HepG2 (cell line): Measurements from ENCODE around the gene ANTKMT. TPM values are rescaled to one million over a fixed set of nuclear protein-coding genes. Genes with fewer than 3 reads are reported as not detected.

Experiments
- ATAC-seq: fragments of 200-7000 bp; cut with Tn5 transposase; 3 replicates; pipeline ENCODE4 v1.9.1; 2020; ENCODE audit warnings: mild to moderate bottlenecking, moderate library complexity
- BruUV-seq: library from RNA; stranded (reverse); fragments of 400-500 nt; replicated peaks from 2 replicates; lab custom pipeline; 2021; lab: Mats Ljungman, UMichigan
- CTCF ChIA-PET: fragments of 300-600 bp; formaldehyde crosslinking; extraction: SDS; loops from one replicate; lab custom pipeline; 2021; ENCODE audit warnings: low total read pairs, inconsistent platforms, low intra/inter-chr PET ratio; lab: Yijun Ruan, JAX
- POLR2A ChIA-PET: fragments of 350-600 bp; sonication (Branson Sonifier 250); formaldehyde crosslinking; loops from one replicate; lab custom pipeline; 2020; ENCODE audit warnings: antibody characterized with exemption, inconsistent platforms; lab: Yijun Ruan, JAX
- DNase-seq: peaks from one replicate; pipeline ENCODE4 v3.0.0-alpha.2; 2015; ENCODE audit warnings: low spot score
- FAIRE-seq: peaks from 3 replicates; lab custom pipeline; 2011; peaks lifted over from hg19 to GRCh38; lab: Jason Lieb, UNC
- H2AFZ ChIP-seq: one replicate; pipeline ENCODE4 v1.6.1; 2011; ENCODE audit warnings: low read length, inconsistent platforms
- H3K27ac ChIP-seq: fragments of 300-600 bp; 3 replicates; pipeline ENCODE4 v1.8.0; 2011; ENCODE audit warnings: mixed run types, mild to moderate bottlenecking, mixed read lengths, low read length, inconsistent platforms; ENCODE audit not compliant: insufficient read depth; ENCODE audit errors: extremely low read length
- H3K27me3 ChIP-seq, 2 experiments: fragments of 200-600 bp in 1 of 2; 2 replicates in 1 of 2; 3 replicates in 1 of 2; pipeline versions ENCODE4 v1.6.0 to v1.8.0; 2011; ENCODE audit warnings: low read length in 2 of 2, mild to moderate bottlenecking in 2 of 2, moderate library complexity in 2 of 2, inconsistent platforms in 1 of 2; ENCODE audit not compliant: insufficient read depth in 2 of 2, control insufficient read depth in 1 of 2
- H3K36me3 ChIP-seq, 2 experiments: fragments of 200-600 bp in 1 of 2; replicated peaks in 1 of 2; 2 replicates in 1 of 2; 3 replicates in 1 of 2; pipeline versions ENCODE4 v1.5.1 to v1.8.0; 2011; ENCODE audit warnings: low read length in 2 of 2, inconsistent platforms in 1 of 2; ENCODE audit not compliant: insufficient read depth in 2 of 2, control insufficient read depth in 1 of 2
- H3K4me1 ChIP-seq: 2 replicates; pipeline ENCODE4 v1.5.1; 2012; ENCODE audit warnings: low read length, inconsistent platforms; ENCODE audit not compliant: insufficient read depth
- H3K4me2 ChIP-seq: 2 replicates; pipeline ENCODE4 v1.6.0; 2011; ENCODE audit warnings: low read depth, low read length, inconsistent platforms
- H3K4me3 ChIP-seq, 3 experiments: fragments of 200-600 bp in 1 of 3; sonication (generic), shearing (Covaris generic) in 1 of 3; replicated peaks in 1 of 3; 2 replicates each; pipeline ENCODE4 v1.5.1; 2011 to 2016; ENCODE audit warnings: low read length in 3 of 3, inconsistent platforms in 2 of 3, low read depth in 2 of 3, mild to moderate bottlenecking in 2 of 3, control low read depth in 1 of 3, mixed read lengths in 1 of 3; ENCODE audit not compliant: insufficient read depth in 1 of 3
- H3K79me2 ChIP-seq: one replicate; pipeline ENCODE4 v1.6.1; 2011; ENCODE audit warnings: low read length, inconsistent platforms; ENCODE audit not compliant: insufficient read depth
- H3K9ac ChIP-seq: 2 replicates; pipeline ENCODE4 v1.6.0; 2011; ENCODE audit warnings: mild to moderate bottlenecking, low read depth, low read length, inconsistent platforms; ENCODE audit not compliant: insufficient read depth
- H3K9me3 ChIP-seq: 2 replicates; pipeline ENCODE4 v1.5.1; 2012; ENCODE audit warnings: mild to moderate bottlenecking, low read length
- H4K20me1 ChIP-seq: 2 replicates; pipeline ENCODE4 v1.6.0; 2011; ENCODE audit warnings: inconsistent platforms, mild to moderate bottlenecking, low read length, moderate library complexity; ENCODE audit not compliant: insufficient read depth
- ATM ChIP-seq: fragments of 450-650 bp; IDR thresholded peaks from 2 replicates; pipeline ENCODE4 v1.7.1; 2017; ENCODE audit warnings: mild to moderate bottlenecking, borderline replicate concordance
- HDAC1 ChIP-seq: sonication (generic); formaldehyde crosslinking; IDR thresholded peaks from 2 replicates; pipeline ENCODE4 v1.5.1; 2020; ENCODE audit warnings: mild to moderate bottlenecking, missing genetic modification reagents
- KAT2B ChIP-seq: fragments of 150-350 bp; IDR thresholded peaks from 2 replicates; pipeline ENCODE4 v1.6.1; 2014; ENCODE audit warnings: low read depth, low read length, borderline replicate concordance
- POLR2G ChIP-seq: fragments of 200-400 bp; formaldehyde crosslinking; IDR thresholded peaks from 2 replicates; pipeline ENCODE4 v1.6.1; 2018; ENCODE audit warnings: mild to moderate bottlenecking, low read depth, low read length, moderate library complexity
- RFX5 ChIP-seq: IDR thresholded peaks from 2 replicates; pipeline ENCODE4 v1.6.1; 2011; ENCODE audit warnings: low read depth, low read length, improper control_type of control experiment
- TSC22D2 ChIP-seq: sonication (generic); formaldehyde crosslinking; IDR thresholded peaks from 2 replicates; pipeline ENCODE4 v1.5.1; 2020; ENCODE audit warnings: missing genetic modification reagents, mild to moderate bottlenecking, borderline replicate concordance
- YY1 ChIP-seq: IDR thresholded peaks from 2 replicates; pipeline ENCODE4 v1.6.1; 2011; ENCODE audit warnings: low read length, low read depth, moderate library complexity, mild to moderate bottlenecking; ENCODE audit not compliant: insufficient read depth, insufficient replicate concordance
- ZNF629 ChIP-seq: sonication (generic); formaldehyde crosslinking; conservative IDR thresholded peaks from 2 replicates; pipeline ENCODE4 v1.5.0; 2020; ENCODE audit warnings: missing genetic modification reagents
- WGBS: methylation state at CpG from one replicate; pipeline ENCODE4 v1.1.6; 2017; ENCODE audit warnings: low lambda C conversion rate; 5-methylcytosine and 5-hydroxymethylcytosine counted together
- in situ Hi-C: cut with HindIII; loops from 2 replicates; pipeline ENCODE4 v1.10.0; 2017; ENCODE audit warnings: low pct_unique_long_range_greater_than_20kb; ENCODE audit not compliant: extremely low pct_ligation_motif_present
- intact Hi-C: fragments of 100-400 bp; cut with micrococcal nuclease; formaldehyde crosslinking; loops from one replicate; pipeline ENCODE4 v1.10.0; 2022; ENCODE audit not compliant: unreplicated experiment
- polyA plus RNA-seq, 8 experiments: library from polyadenylated mRNA; depleted of rRNA in 3 of 8; stranded (reverse) in 7 of 8; unstranded in 1 of 8; fragments of >200 nt; fragmentation: Illumina TruSeq in 4 of 8; extraction: Trizol in 4 of 8; gene quantifications; 2 replicates each; pipeline versions ENCODE4 v1.2.1 to v1.2.3, GENCODE V29; 2011 to 2016; ENCODE audit warnings: low read depth in 4 of 8, missing spikeins in 1 of 8, mixed read lengths in 1 of 8; ENCODE audit not compliant: insufficient read depth in 1 of 8
- total RNA-seq, 5 experiments: library from RNA; depleted of rRNA; stranded (reverse); fragments of >200 nt; fragmentation: Illumina TruSeq; extraction: Trizol; gene quantifications; 2 replicates each; pipeline ENCODE4 v1.2.3, GENCODE V29; 2016; ENCODE audit warnings: low read depth in 1 of 5
- TF ChIP-seq, protein P1 (sequence below): sonication (generic); formaldehyde crosslinking; IDR thresholded peaks from 2 replicates; pipeline ENCODE4 v1.4.0; 2020; ENCODE audit warnings: missing genetic modification reagents

Gene ANTKMT
- total and polyA plus RNA-seq, 2 of the 13 experiments (the other 11 are each of a cell fraction or from before 2014, with no cell fraction given) = 7.5 to 47.8 TPM

DNA sequence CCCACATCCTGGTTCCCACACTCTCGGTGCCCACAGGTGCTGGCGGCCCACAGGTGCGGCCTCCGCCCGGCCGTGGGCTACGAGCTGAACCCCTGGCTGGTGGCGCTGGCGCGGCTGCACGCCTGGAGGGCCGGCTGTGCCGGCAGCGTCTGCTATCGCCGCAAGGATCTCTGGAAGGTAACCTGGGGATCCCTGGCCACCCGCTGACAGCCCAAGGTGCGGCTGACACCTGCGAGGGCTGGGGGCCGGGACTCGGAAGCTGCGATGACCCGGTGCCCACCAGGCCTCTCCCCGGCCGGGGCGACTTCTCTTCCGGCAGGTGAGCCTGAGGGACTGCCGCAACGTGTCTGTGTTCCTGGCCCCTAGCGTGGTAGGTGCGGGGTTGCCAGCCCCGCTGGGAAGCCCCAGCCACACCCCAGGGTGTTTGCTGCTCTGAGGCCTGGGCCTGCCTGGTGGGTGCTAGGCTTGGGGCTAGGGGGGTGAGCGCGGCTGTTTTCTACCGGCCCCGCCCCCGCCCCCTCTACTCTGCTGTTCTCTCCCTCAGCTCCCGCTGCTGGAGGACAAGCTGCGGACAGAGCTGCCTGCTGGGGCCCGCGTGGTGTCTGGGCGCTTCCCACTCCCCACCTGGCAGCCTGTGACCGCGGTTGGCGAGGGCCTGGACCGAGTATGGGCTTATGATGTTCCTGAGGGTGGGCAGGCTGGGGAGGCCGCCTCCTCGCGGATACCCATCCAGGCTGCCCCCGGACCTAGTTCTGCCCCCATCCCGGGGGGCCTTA is 1.0 kb downstream of the ANTKMT start (continued):
- TF ChIP-seq, protein P1, sequence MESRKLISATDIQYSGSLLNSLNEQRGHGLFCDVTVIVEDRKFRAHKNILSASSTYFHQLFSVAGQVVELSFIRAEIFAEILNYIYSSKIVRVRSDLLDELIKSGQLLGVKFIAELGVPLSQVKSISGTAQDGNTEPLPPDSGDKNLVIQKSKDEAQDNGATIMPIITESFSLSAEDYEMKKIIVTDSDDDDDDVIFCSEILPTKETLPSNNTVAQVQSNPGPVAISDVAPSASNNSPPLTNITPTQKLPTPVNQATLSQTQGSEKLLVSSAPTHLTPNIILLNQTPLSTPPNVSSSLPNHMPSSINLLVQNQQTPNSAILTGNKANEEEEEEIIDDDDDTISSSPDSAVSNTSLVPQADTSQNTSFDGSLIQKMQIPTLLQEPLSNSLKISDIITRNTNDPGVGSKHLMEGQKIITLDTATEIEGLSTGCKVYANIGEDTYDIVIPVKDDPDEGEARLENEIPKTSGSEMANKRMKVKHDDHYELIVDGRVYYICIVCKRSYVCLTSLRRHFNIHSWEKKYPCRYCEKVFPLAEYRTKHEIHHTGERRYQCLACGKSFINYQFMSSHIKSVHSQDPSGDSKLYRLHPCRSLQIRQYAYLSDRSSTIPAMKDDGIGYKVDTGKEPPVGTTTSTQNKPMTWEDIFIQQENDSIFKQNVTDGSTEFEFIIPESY (CRISPR knock-in tag) = peak; percentile 6; the same call in 1 of the 2 replicates
- no peak for TF ChIP-seq TSC22D2

DNA sequence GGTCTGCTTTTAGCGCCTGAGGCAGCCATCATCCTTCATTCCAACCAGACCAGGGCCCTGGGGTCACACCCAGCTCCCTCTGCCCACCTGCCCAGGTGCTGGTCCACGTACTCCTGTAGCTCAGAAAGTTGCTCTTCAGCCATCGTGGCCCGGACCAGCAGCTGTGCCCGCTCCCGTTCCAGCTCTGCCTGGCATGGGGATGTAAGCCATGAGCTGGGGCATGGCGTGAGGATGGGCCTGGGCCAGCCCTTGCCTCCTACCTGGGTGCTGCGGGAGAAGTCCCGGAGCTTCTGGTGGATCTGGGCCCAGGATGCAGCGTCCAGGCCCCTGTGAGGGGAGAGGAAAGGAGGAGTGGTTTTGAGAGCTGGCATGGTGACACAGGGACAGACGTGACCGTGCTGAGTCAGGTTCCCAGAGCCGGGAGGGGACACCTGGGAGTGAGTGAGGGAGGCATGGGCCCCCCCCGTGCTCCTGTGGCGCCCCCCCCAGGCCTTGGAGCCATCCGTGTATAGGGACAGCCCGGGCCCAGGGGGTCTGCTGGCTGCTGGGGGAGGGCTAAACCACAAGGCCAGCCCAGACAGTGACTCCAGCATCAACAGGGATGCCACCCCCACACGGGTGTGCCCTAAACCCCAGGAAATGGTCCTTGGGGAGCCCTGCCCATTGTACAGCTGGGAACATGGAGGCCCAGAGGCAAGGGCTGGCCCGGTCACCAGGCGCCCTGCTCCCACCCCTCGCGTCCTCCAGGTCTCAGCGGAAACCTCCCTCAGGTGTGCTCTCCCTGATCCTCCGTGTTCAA is 2.1 kb downstream of the ANTKMT start:
- H2AFZ ChIP-seq = no peak overlapping the region
- no peaks in the 10 kb centered on the region for H3K79me2 ChIP-seq
- no peaks in the 10 kb centered on the region for H3K9me3 ChIP-seq
- in situ Hi-C loops (no loop called here), intact Hi-C loops (no loop called here)
- no TSS peak for BruUV-seq
- ATAC-seq (no peak), FAIRE-seq (no peak), DNase-seq (no peak)
- H3K4me3 ChIP-seq = no peak overlapping the region
- POLR2A ChIA-PET = interaction anchor here (0.7 kb wide), 1 partner anchor 18 kb away, joined by 3 read pairs; the partner anchor contains the start of gene CIAO3
- whole genome bisulfite sequencing = 87% methylated on average over 21 of the region's 24 CpGs
- H3K9ac ChIP-seq = no peak overlapping the region
- CTCF ChIA-PET = no interaction called here
- H4K20me1 ChIP-seq = no peaks in the 10 kb centered on the region
- no peak overlapping the region for H3K27ac ChIP-seq
- peaks cover 0 to 3% of the 10 kb centered on the region in 2 experiments; a peak in 1 of 5 replicates for H3K27me3 ChIP-seq
- no peaks in the 10 kb centered on the region for H3K36me3 ChIP-seq
- H3K4me1 ChIP-seq = peaks cover 35% of the 10 kb centered on the region
- TF ChIP-seq RFX5 = no peak
- TF ChIP-seq HDAC1 (CRISPR knock-in tag) = no peak
- no peak for TF ChIP-seq ATM
- TF ChIP-seq KAT2B = no peak
- TF ChIP-seq ZNF629 = peak; percentile 71
- TF ChIP-seq POLR2G = peak; percentile 42; the same call in 1 of the 2 replicates
- TF ChIP-seq YY1 = no peak
- no peak overlapping the region for H3K4me2 ChIP-seq
